GM23338 (cell line): Measurements from ENCODE around the gene SART3.

Source experiments
- CTCF ChIP-seq, 2 experiments: fragments of 200-600 bp in 1 of 2; sonication (generic) in 1 of 2; conservative IDR thresholded peaks; 2 replicates each; pipeline versions ENCODE4 v1.5.1 to v1.6.1; 2016 to 2017; ENCODE audit warnings: antibody characterized with exemption in 2 of 2, low read depth in 2 of 2, mild to moderate bottlenecking in 2 of 2, moderate library complexity in 1 of 2
- EZH2 ChIP-seq: fragments of 200-600 bp; sonication (generic); IDR thresholded peaks from one replicate; pipeline ENCODE4 v1.8.0; 2017; ENCODE audit warnings: antibody characterized with exemption, mild to moderate bottlenecking, low read depth; ENCODE audit not compliant: unreplicated experiment
- EZH2phosphoT487 ChIP-seq: fragments of 200-600 bp; sonication (generic); IDR thresholded peaks from one replicate; pipeline ENCODE4 v1.8.1; 2018; ENCODE audit warnings: antibody characterized with exemption; ENCODE audit not compliant: unreplicated experiment
- POLR2AphosphoS5 ChIP-seq: IDR thresholded peaks from 2 replicates; pipeline ENCODE4 v1.6.1; 2016; ENCODE audit warnings: antibody characterized with exemption, low read depth
- REST ChIP-seq: IDR thresholded peaks from one replicate; pipeline ENCODE4 v1.6.1; 2018; ENCODE audit warnings: antibody characterized with exemption; ENCODE audit not compliant: unreplicated experiment
- ZNF331 ChIP-seq: fragments of 250-450 bp; sonication (Bioruptor Pico); IDR thresholded peaks from 2 replicates; pipeline ENCODE4 v1.5.0; 2020; ENCODE audit warnings: low read depth, mild to moderate bottlenecking, moderate library complexity

GRCh38 chr12:108597559-108598471 is 36.8 kb upstream of the SART3 start, which contains the start of gene TMEM119:
- no peak for TF ChIP-seq ZNF331 (CRISPR knock-in tag)
- TF ChIP-seq CTCF (conservative IDR thresholded peaks at IDR 0.05; ENCODE audit: low read depth in 2 of 2), result no peak
- TF ChIP-seq POLR2AphosphoS5, result no peak
- no peak for TF ChIP-seq EZH2phosphoT487
- no peak for TF ChIP-seq EZH2
- TF ChIP-seq REST, result no peak
